HG03442 (cell line): ENCODE data around the gene CAPZA3.
"Not testable (repeated sequence)": the region's sequence is repeated elsewhere in the genome, so short reads cannot be mapped to it uniquely, and the experiment has no call there.

Experiments
- ATAC-seq: cut with Tn5 transposase; IDR thresholded peaks from one replicate; pipeline ENCODE4 v1.9.1; 2021; ENCODE audit warnings: mild to moderate bottlenecking, moderate library complexity; ENCODE audit not compliant: unreplicated experiment

The CAPZA3 gene

DNA sequence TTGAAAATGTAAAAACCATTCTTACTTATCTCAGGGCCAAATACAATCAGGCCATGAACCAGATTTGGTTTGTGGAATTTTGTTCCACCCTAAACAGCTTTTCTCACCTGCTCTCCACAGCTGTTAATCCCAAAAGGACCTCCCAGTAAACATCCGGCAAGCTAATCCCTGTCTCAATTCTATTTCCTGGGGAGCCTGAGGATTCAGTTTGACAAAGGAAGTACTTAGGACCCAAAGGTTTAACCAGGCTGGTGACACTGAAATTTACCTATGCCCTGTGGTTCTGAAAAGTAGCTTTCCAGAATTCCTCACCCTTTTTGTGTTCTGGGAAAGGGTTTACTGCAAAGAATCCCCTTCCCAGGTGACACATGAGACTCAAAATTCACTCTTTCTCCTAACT lies 15.0 kb downstream of the CAPZA3 start:
- no peak for ATAC-seq

DNA sequence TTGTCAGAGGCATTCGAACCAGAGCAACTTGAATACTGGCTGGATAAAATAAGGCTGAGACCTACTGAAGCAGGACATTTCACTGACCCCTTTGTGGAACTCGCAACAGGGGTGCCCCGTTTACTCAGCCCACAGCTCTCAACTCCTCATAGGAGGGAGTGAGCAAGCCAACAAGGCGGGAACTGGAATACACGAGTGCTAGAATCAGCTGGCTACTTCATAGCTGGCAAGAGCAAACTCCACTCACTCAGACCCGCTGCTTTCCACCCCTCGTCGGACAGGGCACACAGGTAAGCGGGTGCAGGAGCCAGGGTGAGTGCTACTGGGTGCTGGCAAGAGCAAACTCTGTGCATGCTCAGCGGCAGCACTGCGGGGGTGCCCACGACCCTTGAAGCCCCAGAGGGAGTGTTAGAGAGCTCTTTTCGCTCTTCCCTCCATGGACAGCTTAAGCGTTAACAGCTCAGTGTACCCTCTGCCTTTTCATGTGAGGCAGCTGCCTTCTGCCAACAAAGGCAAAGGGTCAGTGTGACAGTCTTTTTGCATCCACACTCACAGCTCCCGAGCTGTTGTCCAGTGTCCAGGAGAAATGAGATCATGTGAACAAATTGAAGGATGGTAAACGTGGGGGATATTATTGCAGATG lies 15.7 kb downstream of the CAPZA3 start:
- ATAC-seq, result no peak

DNA sequence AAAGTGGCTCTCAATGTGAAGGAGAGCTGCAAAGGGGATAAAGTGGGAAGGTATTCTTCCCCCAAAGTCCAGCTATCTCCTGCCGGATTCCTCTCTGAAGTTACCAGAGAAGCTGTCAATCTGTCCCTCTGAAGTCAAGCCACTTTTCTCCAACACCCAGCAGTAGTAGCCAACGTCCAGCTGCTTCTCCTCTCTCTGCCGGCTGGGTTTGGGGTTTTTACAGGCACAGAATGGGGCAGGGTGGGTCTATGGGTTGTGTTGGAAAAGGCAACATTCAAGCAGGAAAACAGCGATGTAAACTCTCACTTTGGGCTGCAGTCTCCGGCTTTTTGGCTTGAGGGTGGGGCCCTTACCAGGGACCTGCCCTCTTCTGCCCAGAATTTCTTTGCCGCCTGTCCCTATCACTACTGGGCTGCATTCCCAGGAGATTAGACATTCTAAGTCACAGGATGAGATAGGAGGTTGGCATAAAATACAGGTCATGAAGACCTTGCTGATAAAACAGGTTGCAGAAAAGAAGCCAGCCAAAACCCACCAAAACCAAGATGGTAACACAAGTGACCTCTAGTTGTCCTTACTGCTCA lies 16.3 kb downstream of the CAPZA3 start:
- no peak for ATAC-seq

DNA sequence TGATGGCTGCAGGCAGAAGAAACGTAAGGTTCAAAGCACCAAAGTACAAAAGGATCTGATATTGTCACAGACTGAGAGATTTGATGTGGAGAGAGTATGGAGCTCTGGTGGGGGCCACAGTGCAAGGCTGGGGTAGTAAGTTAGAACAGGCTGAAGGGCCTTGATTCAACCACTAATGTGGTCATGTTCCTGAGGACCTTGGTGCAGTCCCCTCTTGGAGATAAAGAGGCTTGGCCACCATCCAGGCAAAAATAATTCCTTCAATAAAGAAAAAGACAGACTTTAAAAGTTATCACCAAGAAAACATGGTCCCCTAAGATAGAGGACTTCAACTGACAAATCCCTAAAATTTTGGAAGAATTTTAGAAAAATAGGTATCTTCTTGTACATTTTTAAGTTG lies 17.4 kb downstream of the CAPZA3 start:
- ATAC-seq, result no peak

DNA sequence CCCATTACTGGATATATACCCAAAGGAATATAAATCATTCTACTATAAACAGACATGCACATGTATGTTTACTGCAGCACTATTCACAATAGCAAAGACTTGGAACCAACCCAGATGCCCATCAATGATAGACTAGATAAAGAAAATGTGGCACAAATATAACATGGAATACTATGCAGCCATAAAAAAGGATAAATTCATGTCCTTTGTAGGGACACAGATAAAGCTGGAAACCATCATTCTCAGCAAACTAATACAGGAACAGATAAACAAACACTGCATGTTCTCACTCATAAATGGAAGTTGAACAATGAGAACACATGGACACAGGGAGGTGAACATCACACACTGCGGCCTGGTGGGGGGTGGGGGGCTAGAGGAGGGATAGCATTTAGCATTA lies 28.6 kb downstream of the CAPZA3 start:
- not testable (repeated sequence) for ATAC-seq

DNA sequence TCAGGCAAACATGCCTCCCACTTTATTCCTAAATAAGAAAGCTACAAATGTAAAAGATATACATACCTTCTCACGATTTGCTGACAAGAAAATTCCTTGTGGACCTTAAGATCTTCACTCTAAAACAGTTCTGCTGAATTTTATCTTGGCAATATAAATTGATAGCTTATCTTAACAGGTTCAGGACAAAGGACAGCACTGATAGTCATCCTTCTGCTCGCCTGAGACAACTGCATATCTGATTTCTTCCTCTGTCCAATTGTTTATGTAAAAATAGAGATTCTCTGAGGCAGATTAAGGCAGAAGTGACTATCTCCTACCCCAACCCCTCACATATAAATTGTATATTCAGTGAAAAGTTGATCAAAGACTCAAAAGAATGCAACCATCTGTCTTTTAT lies 44.9 kb downstream of the CAPZA3 start:
- no peak for ATAC-seq

DNA sequence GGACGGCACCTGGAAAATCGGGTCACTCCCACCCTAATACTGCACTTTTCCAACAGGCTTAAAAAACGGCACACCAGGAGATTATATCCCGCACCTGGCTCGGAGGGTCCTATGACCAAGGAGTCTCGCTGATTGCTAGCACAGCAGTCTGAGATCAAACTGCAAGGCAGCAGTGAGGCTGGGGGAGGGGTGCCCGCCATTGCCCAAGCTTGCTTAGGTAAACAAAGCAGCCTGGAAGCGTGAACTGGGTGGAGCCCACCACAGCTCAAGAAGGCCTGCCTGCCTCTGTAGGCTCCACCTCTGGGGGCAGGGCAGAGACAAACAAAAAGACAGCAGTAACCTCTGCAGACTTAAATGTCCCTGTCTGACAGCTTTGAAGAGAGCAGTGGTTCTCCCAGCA lies 47.5 kb downstream of the CAPZA3 start:
- not testable (repeated sequence) for ATAC-seq
